HepG2 (cell line): ENCODE data around the gene CST3. TPM values are rescaled to one million over a fixed set of nuclear protein-coding genes. Genes with fewer than 3 reads are reported as not detected.
A peak's percentile ranks its signal among the peaks of the same experiment; 100 is the strongest.

Experiments
- FOXC1 ChIP-seq: sonication (generic); formaldehyde crosslinking; IDR thresholded peaks from 2 replicates; pipeline ENCODE4 v1.8.0; 2022; ENCODE audit warnings: mild to moderate bottlenecking, missing genetic modification reagents, borderline replicate concordance
- ISL2 ChIP-seq: sonication (generic); formaldehyde crosslinking; IDR thresholded peaks from 2 replicates; pipeline ENCODE4 v1.5.0; 2020; ENCODE audit warnings: missing genetic modification reagents
- JUND ChIP-seq: sonication (generic); formaldehyde crosslinking; IDR thresholded peaks from 2 replicates; pipeline ENCODE4 v1.8.0; 2022; ENCODE audit warnings: mild to moderate bottlenecking, missing genetic modification reagents
- KAT7 ChIP-seq: IDR thresholded peaks from 2 replicates; pipeline ENCODE4 v1.6.1; 2018; ENCODE audit warnings: borderline replicate concordance, missing compliant biosample characterization
- LCORL ChIP-seq, 2 experiments: fragments of 450-650 bp in 1 of 2; sonication (generic) in 1 of 2; formaldehyde crosslinking in 1 of 2; IDR thresholded peaks; 2 replicates each; pipeline versions ENCODE4 v1.5.0 to v1.6.1; 2017 to 2020; ENCODE audit warnings: antibody characterized with exemption in 1 of 2, missing genetic modification reagents in 1 of 2
- NCOA2 ChIP-seq: sonication (generic); formaldehyde crosslinking; IDR thresholded peaks from 2 replicates; pipeline ENCODE4 v1.8.0; 2022; ENCODE audit warnings: inconsistent platforms
- REPIN1 ChIP-seq: sonication (generic); formaldehyde crosslinking; IDR thresholded peaks from 2 replicates; pipeline ENCODE4 v1.8.0; 2022; ENCODE audit warnings: missing genetic modification reagents, low read depth, mild to moderate bottlenecking, borderline replicate concordance
- SALL1 ChIP-seq: sonication (generic); formaldehyde crosslinking; IDR thresholded peaks from 2 replicates; pipeline ENCODE4 v1.8.0; 2022; ENCODE audit warnings: mild to moderate bottlenecking, missing genetic modification reagents
- SIN3B ChIP-seq: fragments of 150-350 bp; IDR thresholded peaks from 2 replicates; pipeline ENCODE4 v1.6.1; 2014; ENCODE audit warnings: low read length
- SSRP1 ChIP-seq: IDR thresholded peaks from 2 replicates; pipeline ENCODE4 v1.6.1; 2016; ENCODE audit warnings: control low read depth
- THAP7 ChIP-seq: sonication (generic); formaldehyde crosslinking; IDR thresholded peaks from 2 replicates; pipeline ENCODE4 v1.8.1; 2023; ENCODE audit warnings: mild to moderate bottlenecking, missing genetic modification reagents
- USF2 ChIP-seq, 2 experiments: sonication (generic) in 1 of 2; formaldehyde crosslinking in 1 of 2; IDR thresholded peaks; 2 replicates each; pipeline versions ENCODE4 v1.5.1 to v1.6.1; 2011 to 2020; ENCODE audit warnings: borderline replicate concordance in 1 of 2, low read depth in 1 of 2, low read length in 1 of 2, mild to moderate bottlenecking in 1 of 2, missing genetic modification reagents in 1 of 2, moderate library complexity in 1 of 2
- ZNF10 ChIP-seq: sonication (generic); formaldehyde crosslinking; IDR thresholded peaks from 2 replicates; pipeline ENCODE4 v1.4.0; 2020; ENCODE audit warnings: mild to moderate bottlenecking, low read depth, missing genetic modification reagents, borderline replicate concordance
- ZNF546 ChIP-seq: sonication (generic); formaldehyde crosslinking; conservative IDR thresholded peaks from 2 replicates; pipeline ENCODE4 v1.8.1; 2023; ENCODE audit warnings: mild to moderate bottlenecking, missing genetic modification reagents
- polyA plus RNA-seq, 8 experiments: library from polyadenylated mRNA; depleted of rRNA in 3 of 8; stranded (reverse) in 7 of 8; unstranded in 1 of 8; fragments of >200 nt; fragmentation: Illumina TruSeq in 4 of 8; extraction: Trizol in 4 of 8; gene quantifications; 2 replicates each; pipeline versions ENCODE4 v1.2.1 to v1.2.3, GENCODE V29; 2011 to 2016; ENCODE audit warnings: low read depth in 4 of 8, missing spikeins in 1 of 8, mixed read lengths in 1 of 8; ENCODE audit not compliant: insufficient read depth in 1 of 8
- total RNA-seq, 5 experiments: library from RNA; depleted of rRNA; stranded (reverse); fragments of >200 nt; fragmentation: Illumina TruSeq; extraction: Trizol; gene quantifications; 2 replicates each; pipeline ENCODE4 v1.2.3, GENCODE V29; 2016; ENCODE audit warnings: low read depth in 1 of 5
- TF ChIP-seq, protein P1 (sequence below): sonication (generic); formaldehyde crosslinking; IDR thresholded peaks from 2 replicates; pipeline ENCODE4 v1.4.0; 2020; ENCODE audit warnings: missing genetic modification reagents
- TF ChIP-seq, protein P2 (sequence below): sonication (generic); formaldehyde crosslinking; IDR thresholded peaks from 2 replicates; pipeline ENCODE4 v1.5.0; 2020; ENCODE audit warnings: mild to moderate bottlenecking, missing genetic modification reagents

CST3 gene
- total and polyA plus RNA-seq, 2 of the 13 experiments (the other 11 are each of a cell fraction or from before 2014, with no cell fraction given), result 690 to 1,005 TPM

- TF ChIP-seq LCORL (IDR thresholded peaks at IDR 0.05) (no peak), LCORL (CRISPR knock-in tag; IDR thresholded peaks at IDR 0.05) (peak; percentile 23; the same call in 1 of the 2 replicates), THAP7 (CRISPR knock-in tag) (peak; percentile 65; the same call in 1 of the 2 replicates), FOXC1 (CRISPR knock-in tag) (0 out of 2 replicates have a peak, but pooled peaks have one; percentile 13), ZNF546 (no peak), JUND (peak; percentile 53; the same call in 1 of the 2 replicates), SIN3B (no peak), REPIN1 (CRISPR knock-in tag) (peak; percentile 36; the same call in 1 of the 2 replicates), ISL2 (CRISPR knock-in tag) (no peak; the same call in 1 of the 2 replicates), KAT7 (CRISPR knock-in tag) (peak; percentile 45; the same call in 1 of the 2 replicates), SALL1 (CRISPR knock-in tag) (peak; percentile 72), USF2 (IDR thresholded peaks at IDR 0.05; ENCODE audit: low read depth, low read length) (no peak), USF2 (CRISPR knock-in tag; IDR thresholded peaks at IDR 0.05; ENCODE audit: borderline replicate concordance) (0 out of 2 replicates have a peak, but pooled peaks have one; percentile 52), SSRP1 (peak; percentile 38; the same call in 1 of the 2 replicates), NCOA2 (CRISPR knock-in tag) (peak; percentile 13; the same call in 1 of the 2 replicates), ZNF10 (CRISPR knock-in tag) (no peak)
- TF ChIP-seq, protein P1, sequence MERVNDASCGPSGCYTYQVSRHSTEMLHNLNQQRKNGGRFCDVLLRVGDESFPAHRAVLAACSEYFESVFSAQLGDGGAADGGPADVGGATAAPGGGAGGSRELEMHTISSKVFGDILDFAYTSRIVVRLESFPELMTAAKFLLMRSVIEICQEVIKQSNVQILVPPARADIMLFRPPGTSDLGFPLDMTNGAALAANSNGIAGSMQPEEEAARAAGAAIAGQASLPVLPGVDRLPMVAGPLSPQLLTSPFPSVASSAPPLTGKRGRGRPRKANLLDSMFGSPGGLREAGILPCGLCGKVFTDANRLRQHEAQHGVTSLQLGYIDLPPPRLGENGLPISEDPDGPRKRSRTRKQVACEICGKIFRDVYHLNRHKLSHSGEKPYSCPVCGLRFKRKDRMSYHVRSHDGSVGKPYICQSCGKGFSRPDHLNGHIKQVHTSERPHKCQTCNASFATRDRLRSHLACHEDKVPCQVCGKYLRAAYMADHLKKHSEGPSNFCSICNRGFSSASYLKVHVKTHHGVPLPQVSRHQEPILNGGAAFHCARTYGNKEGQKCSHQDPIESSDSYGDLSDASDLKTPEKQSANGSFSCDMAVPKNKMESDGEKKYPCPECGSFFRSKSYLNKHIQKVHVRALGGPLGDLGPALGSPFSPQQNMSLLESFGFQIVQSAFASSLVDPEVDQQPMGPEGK (CRISPR knock-in tag), result peak; percentile 31; the same call in 1 of the 2 replicates
- TF ChIP-seq, protein P2, sequence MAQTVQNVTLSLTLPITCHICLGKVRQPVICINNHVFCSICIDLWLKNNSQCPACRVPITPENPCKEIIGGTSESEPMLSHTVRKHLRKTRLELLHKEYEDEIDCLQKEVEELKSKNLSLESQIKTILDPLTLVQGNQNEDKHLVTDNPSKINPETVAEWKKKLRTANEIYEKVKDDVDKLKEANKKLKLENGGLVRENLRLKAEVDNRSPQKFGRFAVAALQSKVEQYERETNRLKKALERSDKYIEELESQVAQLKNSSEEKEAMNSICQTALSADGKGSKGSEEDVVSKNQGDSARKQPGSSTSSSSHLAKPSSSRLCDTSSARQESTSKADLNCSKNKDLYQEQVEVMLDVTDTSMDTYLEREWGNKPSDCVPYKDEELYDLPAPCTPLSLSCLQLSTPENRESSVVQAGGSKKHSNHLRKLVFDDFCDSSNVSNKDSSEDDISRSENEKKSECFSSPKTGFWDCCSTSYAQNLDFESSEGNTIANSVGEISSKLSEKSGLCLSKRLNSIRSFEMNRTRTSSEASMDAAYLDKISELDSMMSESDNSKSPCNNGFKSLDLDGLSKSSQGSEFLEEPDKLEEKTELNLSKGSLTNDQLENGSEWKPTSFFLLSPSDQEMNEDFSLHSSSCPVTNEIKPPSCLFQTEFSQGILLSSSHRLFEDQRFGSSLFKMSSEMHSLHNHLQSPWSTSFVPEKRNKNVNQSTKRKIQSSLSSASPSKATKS, result 0 out of 2 replicates have a peak, but pooled peaks have one; percentile 37
Observed at GRCh38 chr20:23629542-23630391, 8.0 kb downstream of the CST3 start (continued).
